ENCODE results near the gene CES3. TPM values are rescaled to one million over a fixed set of nuclear protein-coding genes. Genes with fewer than 3 reads are reported as not detected.
"Not testable (repeated sequence)": the region's sequence is repeated elsewhere in the genome, so short reads cannot be mapped to it uniquely, and the experiment has no call there.

The CES3 gene
- total RNA-seq, 1 donor from 2014 or later, result 4.8 TPM

DNA sequence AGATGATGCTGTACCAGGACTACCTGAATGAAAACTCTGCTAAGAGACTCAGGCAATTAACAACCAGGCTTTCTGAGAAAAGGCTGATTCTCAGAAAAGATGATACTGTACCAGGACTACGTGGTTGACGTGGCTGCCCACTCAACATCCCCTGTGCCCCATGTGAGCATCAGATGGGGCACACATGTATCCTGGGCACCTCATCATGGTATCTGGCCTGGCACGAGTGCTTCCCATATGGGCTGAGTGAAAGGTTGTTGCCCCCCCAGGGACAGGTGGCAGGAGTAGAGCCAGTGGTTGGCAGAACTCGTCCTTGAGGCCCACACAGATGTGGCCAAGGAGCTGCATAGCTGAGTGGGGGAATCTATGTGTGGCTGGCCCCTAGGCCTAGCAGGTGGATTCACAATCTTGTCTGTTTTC, 23.8 kb downstream of the CES3 start:
- no peak overlapping the region for H3K27ac Mint-ChIP-seq
- TF ChIP-seq CTCF (IDR thresholded peaks at IDR 0.05; ENCODE audit: unreplicated experiment), result no peak
- peaks cover 15% of the 10 kb centered on the region for H3K27me3 Mint-ChIP-seq
- no peaks in the 10 kb centered on the region for H3K9me3 Mint-ChIP-seq (ENCODE audit: low read depth)
- no peak overlapping the region for H3K4me3 Mint-ChIP-seq (ENCODE audit: low read depth)
- no peak for DNase-seq (ENCODE audit: low spot score, unreplicated experiment)
- no peaks in the 10 kb centered on the region for H3K4me1 Mint-ChIP-seq (ENCODE audit: low read depth)
- H3K36me3 Mint-ChIP-seq (ENCODE audit: insufficient read depth), result no peaks in the 10 kb centered on the region

GRCh38 chr16:66986559-66986958, 25.5 kb downstream of the CES3 start:
- H3K9me3 Mint-ChIP-seq (ENCODE audit: low read depth), result no peaks in the 10 kb centered on the region
- no peak overlapping the region for H3K4me3 Mint-ChIP-seq (ENCODE audit: low read depth)
- H3K27ac Mint-ChIP-seq, result no peak overlapping the region
- peaks cover 10% of the 10 kb centered on the region for H3K27me3 Mint-ChIP-seq
- no peak for DNase-seq (ENCODE audit: low spot score, unreplicated experiment)
- no peaks in the 10 kb centered on the region for H3K36me3 Mint-ChIP-seq (ENCODE audit: insufficient read depth)
- no peak for TF ChIP-seq CTCF (IDR thresholded peaks at IDR 0.05; ENCODE audit: unreplicated experiment)
- no peaks in the 10 kb centered on the region for H3K4me1 Mint-ChIP-seq (ENCODE audit: low read depth)

GRCh38 chr16:66988197-66988788, 27.2 kb downstream of the CES3 start, which contains the start of gene CES4A:
CES4A (plus strand) TSS chr16:66988589; CDS start chr16:66988773, 184 bp downstream.
- no peak for TF ChIP-seq CTCF (IDR thresholded peaks at IDR 0.05; ENCODE audit: unreplicated experiment)
- H3K9me3 Mint-ChIP-seq (ENCODE audit: low read depth), result no peaks in the 10 kb centered on the region
- no peak within 1 kb of the TSS for H3K27ac Mint-ChIP-seq
- no peaks in the 10 kb centered on the region for H3K4me1 Mint-ChIP-seq (ENCODE audit: low read depth)
- no peak within 1 kb of the TSS for H3K4me3 Mint-ChIP-seq (ENCODE audit: low read depth)
- H3K27me3 Mint-ChIP-seq, result peaks cover 7% of the 10 kb centered on the region
- no peak for DNase-seq (ENCODE audit: low spot score, unreplicated experiment)
- no peaks in the 10 kb centered on the region for H3K36me3 Mint-ChIP-seq (ENCODE audit: insufficient read depth)

GRCh38 chr16:66991545-66992077, 30.5 kb downstream of the CES3 start:
- Mint-ChIP-seq H3K27ac (no peak overlapping the region), H3K4me3 (ENCODE audit: low read depth) (no peak overlapping the region), H3K9me3 (ENCODE audit: low read depth) (no peaks in the 10 kb centered on the region), H3K36me3 (ENCODE audit: insufficient read depth) (no peaks in the 10 kb centered on the region), H3K27me3 (peaks cover 7% of the 10 kb centered on the region), H3K4me1 (ENCODE audit: low read depth) (no peaks in the 10 kb centered on the region)
- no peak for DNase-seq (ENCODE audit: low spot score, unreplicated experiment)
- TF ChIP-seq CTCF (IDR thresholded peaks at IDR 0.05; ENCODE audit: unreplicated experiment), result no peak

- not testable (repeated sequence) for H3K9me3 Mint-ChIP-seq (ENCODE audit: low read depth)
These were observed 32.5 kb downstream of the CES3 start for GRCh38 chr16:66993558-66993957.

More at GRCh38 chr16:66993558-66993957, 32.5 kb downstream of the CES3 start:
- H3K4me3 Mint-ChIP-seq (ENCODE audit: low read depth); DNase-seq (ENCODE audit: low spot score, unreplicated experiment); H3K4me1 Mint-ChIP-seq (ENCODE audit: low read depth); H3K27ac Mint-ChIP-seq; H3K36me3 Mint-ChIP-seq (ENCODE audit: insufficient read depth): not testable (repeated sequence)
- H3K27me3 Mint-ChIP-seq, result peaks cover 13% of the 10 kb centered on the region

Measured in progenitor cell of endocrine pancreas (in vitro differentiated cells).